ENCODE results near the gene MPPED1.

Gene MPPED1

DNA sequence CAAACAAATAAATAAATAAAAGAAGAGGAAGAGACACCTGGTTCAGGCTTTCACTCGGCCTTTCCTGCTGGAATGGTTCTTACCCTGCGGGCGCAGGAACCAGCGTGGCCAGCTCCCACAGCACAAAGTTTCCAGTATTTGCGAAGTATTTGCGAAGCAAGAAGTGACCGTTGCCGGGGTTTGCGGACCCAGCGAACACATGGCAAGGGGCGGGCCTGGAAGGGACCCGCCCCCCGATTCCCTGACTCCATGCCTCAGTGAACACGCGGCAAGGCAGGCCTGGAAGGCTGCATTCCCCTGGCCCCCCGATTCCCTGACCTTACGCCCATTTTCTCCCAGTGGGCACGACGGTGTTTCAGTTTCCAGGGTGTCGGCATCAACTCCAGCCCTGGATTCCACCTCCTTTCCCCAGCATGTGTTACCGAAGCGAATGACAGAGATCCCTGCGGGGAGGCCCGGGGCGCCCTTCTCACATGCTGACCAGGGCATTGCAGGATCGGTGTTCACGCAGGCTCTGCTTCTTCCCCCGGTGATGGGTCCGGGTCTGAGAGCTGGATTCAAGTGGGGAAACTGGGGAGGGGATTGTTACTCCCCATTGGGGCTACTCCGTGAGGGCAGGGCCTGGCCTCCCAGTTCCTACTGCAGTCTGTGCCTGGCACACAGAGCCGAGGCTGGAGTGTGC lies 102.8 kb downstream of the MPPED1 start:
- no peak for DNase-seq (ENCODE audit: low read depth in 1 of 2, low spot score in 1 of 2)

DNA sequence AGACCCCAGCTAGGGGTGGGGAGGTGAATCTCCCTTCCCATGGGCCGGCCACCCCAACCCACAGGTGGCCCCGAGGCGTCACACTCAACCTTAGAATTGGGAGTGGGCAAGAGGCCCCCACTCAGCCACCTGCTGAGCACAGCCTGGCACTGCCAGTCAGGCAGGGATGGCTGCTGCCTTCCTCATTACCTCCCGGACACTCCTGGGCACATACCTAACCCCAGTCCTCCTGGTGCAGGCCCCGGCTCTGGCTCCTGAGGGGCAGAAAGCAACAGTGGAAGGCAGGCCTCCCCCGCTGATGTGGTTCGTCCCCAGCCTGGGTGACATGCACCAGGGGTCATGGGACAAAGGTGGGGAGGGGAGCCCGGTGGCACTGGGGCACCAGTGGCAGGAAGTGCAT lies 103.6 kb downstream of the MPPED1 start:
- no peak for DNase-seq (ENCODE audit: low read depth in 1 of 2, low spot score in 1 of 2)

DNA sequence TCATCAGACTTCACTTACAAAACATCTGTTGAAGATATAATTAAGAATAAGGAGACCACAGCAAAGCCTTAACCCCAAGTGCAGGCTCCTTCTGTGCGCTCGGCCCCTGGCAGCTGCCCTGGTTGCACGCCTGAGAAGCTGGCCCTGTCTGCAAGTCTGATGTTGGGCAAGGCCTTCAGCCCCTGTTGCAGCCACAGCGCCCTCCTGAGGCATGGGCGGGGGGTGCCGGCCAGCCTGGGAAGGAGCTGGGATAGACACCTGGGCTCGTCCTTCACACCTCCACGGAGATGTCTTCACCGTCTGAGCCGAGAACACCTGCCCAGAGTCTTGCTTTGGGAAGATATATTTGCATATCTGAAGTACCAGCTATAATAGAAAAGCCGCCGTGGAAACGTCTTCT lies 104.1 kb downstream of the MPPED1 start:
- DNase-seq (ENCODE audit: low read depth in 1 of 2, low spot score in 1 of 2), result no peak

DNA sequence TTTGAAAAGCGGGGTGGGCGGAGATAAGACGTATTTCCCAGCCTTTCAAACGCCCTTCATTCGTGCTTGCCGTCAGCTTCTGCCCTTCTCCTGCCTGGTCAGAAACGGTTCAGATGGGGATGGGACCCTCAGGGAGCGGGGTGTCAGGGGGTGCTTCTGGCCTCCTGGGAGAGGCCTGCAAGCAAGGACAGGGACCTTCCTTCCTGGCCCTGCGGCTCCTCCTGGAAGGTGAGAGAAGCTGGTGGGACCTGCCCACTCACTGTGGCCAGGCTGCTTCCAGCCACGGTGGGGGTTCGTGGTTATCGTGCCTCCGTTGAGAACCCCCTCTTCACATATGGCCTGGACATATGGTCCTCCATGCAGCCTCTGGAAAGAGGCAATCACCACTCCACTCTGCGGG lies 104.6 kb downstream of the MPPED1 start:
- no peak for DNase-seq (ENCODE audit: low read depth in 1 of 2, low spot score in 1 of 2)

DNA sequence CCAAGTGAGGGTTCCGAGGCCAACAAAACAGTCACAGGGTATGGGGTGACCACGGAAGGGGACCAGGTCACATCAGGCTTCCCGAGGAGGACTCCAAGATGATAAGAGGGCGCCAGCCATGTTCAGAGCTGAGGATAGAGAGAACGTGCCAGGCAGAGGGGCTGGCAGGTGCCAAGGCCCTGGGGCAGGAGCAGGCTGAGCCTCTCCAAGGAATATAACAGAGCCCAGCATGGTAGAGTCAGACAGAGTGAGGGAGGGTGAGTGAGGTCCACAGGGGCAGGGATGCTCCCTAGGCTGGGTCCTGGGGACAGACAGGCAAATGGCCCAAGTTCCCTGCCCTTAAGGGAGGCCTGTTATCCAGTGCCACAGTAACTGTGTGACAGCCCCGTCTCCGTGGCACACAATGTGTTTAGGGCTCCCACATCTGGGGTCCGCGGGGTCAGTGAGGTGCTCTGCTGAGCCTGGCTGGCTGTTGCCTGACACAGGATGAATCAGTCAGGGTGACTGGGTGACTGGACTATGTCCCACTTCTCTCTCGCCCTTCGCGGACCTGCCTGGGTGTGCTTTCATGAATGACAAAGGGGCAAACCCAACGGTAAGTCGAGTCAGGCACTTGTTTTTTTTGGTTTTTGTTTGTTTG lies 105.3 kb downstream of the MPPED1 start:
- DNase-seq (ENCODE audit: low read depth in 1 of 2, low spot score in 1 of 2), result no peak

DNA sequence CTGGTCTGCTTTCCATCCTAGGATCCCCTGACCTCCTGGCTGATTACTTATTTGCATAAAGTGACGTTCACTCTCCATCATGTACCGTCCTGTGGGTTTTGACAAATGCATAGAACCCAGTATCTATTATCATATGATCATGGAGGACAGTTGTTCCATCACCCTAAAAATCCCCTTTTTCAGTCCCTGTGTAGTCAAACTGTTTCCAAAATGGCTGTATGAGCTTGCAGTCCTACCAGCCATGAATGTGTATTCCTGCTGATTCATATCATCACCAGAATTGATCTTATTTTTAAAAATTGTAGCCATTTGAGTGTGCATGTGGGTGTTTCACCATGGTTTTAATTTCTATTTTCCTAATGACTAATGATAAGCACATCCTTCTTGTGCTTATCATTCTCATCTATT lies 108.8 kb downstream of the MPPED1 start:
- no peak for DNase-seq (ENCODE audit: low read depth in 1 of 2, low spot score in 1 of 2)

DNA sequence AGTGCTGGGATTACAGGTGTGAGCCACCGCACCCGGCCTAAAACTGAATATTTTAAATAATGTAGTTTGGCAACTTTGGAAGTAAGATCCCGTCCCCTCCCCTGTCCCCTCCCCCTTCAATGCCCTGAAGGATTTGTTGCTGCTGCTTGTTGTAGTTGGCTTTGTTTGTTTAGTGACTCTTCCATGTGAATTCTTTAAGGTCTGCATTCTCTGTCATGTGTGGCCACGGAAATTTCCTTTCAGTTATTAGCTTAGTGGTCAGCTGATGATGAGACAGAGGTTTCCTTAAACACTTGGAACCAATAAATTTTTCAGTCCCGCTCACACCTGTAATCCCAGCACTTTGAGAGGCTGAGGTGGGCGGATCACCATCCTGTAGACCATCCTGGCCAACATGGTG lies 109.9 kb downstream of the MPPED1 start:
- DNase-seq (ENCODE audit: low read depth in 1 of 2, low spot score in 1 of 2), result no peak

DNA sequence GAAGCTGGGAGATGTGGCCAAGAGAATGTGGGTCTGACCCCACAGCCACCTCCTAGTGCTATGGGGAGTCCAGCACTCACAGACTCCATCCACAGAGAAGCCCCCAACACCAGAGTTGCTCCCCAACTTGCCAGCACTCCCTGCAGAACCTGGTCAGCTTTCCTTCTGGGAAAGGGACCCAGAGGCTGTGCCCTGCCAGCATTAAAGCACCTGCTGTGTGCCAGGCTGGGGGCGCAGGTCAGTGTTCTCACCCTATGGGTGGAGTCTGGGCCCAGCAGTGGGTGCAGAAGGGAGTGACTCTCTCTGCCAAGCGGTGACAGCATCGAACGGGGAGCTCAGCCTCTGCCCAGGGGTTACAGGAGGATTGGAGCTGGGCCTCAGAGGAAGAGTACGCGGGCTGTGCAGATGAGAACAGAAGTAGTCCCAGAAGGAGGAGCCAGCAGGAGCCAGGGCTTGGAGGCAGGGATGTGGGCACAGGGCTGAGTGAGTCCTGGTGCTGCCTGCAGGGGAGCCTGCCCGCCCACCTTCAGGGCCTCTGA lies 114.4 kb downstream of the MPPED1 start:
- DNase-seq (ENCODE audit: low read depth in 1 of 2, low spot score in 1 of 2), result no peak

DNA sequence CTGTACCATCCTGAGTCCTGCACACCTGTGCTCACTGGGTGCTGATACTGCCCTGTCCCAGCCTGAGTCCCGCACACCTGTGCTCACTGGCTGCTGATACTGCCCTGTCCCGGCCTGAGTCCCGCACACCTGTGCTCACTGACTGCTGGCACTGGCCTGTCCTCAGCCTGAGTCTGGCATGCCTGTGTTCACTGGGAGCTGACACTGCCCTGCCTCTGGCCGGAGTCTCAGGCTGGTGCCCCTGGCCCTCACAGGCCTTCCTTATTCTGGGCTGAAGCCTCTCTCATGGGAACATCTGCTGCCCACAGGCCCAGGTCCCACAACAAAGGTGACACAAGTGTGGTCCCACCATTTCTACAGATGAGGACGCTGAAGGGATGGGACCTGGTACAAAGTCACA lies 115.1 kb downstream of the MPPED1 start:
- DNase-seq (ENCODE audit: low read depth in 1 of 2, low spot score in 1 of 2), result no peak

DNA sequence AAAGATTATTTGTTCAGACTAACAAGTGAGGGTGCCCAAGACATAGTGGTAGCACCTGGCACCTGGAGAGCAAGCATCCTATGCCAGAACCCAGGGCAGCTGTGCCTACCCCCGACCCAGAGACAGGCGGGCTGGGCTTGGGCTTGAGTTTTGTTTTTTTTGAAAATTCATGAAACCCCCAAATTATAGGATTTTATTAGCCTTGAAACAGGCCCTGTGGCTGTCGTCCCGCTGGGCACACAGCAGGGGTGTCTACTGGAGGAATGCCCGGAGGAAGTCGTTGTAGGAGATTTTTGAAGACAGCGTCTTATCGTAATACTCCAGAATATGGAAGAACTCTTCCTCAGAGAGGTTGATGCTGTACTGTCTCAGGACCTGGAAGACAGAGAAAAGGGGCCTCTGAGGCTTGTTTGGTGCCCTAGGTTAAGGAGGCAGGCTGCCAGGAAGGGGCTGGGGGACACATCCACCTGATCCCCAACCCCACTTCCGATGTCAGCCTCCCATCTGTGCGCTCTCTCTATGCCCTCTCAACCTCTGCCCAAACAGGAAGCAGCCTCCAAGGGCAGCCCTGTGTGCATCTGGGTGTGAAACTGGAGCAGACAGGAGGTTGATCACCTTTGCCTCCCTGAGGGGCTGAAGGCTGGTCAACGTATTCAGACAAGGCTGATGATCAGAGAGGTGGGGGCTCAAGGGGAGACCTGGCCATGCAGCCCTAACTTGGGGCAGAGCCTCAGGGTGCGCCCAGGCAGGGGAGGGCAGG lies 117.0 kb downstream of the MPPED1 start:
- DNase-seq (ENCODE audit: low read depth in 1 of 2, low spot score in 1 of 2), result no peak

DNA sequence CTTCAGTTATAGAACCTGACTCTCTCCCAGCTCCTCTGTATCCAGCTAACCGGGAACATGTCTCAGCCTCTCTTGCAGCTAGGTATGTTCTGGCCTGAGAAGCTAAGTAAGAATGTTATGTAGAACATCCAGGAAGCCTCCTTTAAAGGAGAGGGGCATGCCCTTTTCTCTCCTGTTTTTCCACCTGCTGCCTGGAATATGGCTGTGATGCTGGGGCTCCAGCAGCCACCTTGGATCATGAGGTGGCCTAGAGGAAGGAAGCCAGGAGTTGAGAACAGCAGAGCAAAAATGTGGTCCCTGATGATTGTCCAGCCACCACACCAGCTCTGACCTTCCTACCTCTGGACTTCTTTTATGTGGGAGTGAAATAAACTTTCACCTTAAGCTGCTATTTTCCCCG lies 117.6 kb downstream of the MPPED1 start:
- no peak for DNase-seq (ENCODE audit: low read depth in 1 of 2, low spot score in 1 of 2)

DNA sequence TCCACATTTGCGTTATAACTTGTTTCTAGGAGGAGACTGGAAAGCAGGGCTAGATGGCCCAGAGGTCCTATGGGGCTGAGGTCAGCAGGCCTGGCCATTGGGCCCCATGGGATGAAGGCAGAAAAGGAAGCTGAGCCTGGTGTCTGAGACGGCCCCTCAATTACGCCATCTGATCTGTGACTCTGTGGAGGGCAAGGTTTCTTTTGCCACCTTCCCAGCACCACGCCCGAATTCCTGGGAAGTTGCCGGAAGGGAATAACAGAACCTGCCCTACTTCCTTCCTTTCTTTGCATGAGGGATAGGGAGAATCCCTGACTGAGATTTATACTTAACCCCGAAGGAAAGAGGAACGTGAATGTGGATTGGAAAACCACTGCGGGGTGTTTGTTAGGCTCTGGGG lies 118.1 kb downstream of the MPPED1 start:
- no peak for DNase-seq (ENCODE audit: low read depth in 1 of 2, low spot score in 1 of 2)

DNA sequence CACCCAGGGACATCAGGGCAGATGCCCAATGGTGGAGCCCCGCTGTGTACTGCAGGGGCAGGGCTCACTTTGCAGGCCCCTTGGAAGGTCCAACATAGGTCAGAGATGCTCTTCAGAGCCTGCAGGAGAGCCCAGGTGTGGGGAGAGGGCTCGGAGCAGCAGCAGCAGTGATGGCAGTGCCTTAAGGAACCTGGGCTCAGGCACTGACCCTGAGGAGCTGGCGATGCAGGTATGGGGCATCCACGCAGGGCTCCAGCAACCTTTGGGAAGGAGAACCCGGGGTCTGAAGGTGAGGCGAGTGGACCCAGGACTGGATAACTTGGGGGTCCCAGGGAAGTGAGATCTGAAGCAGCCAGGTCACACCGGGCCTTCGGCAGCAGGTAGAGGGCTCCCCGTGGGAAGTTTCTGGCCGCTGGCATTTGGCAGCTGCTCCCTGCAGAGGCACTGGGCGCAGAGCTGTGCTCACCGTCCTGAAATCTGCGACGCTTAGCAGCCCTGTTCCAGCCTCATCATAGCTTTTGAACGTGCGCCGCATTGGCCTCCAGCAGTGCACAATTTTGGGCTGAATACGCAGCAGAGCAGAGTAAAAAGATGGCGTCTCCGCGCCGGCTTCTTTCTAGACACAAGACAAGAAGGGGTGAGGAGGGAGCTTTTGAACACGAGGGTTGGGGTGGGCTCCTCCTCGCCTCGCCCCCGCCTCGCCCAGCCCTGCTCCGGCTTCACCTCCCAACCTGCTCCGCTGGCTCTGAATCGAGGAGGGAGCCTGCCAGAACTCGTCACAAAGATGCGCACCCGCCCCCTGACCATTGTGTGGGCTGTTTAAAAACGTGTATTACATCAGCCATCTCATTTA lies 118.8 kb downstream of the MPPED1 start:
- no peak for DNase-seq (ENCODE audit: low read depth in 1 of 2, low spot score in 1 of 2)

DNA sequence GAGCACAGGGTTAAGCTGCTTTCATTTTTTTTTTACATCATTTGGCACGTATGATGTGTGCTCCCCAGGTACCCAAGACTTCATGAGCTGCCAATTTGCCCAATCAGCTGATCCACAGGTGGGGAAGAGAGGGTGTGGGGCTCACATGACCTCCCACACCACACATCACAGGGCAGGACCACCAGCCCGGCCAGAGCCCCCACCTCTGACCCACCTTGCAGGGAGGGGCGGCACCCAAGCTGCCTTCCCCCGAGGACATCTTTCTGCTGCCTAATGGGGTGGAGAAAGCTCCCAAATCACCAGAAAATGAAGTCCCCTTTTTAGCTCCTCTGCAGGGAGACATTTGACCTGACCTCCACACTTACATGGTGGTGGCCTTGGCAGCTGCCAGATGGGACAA lies 119.8 kb downstream of the MPPED1 start:
- no peak for DNase-seq (ENCODE audit: low read depth in 1 of 2, low spot score in 1 of 2)

DNA sequence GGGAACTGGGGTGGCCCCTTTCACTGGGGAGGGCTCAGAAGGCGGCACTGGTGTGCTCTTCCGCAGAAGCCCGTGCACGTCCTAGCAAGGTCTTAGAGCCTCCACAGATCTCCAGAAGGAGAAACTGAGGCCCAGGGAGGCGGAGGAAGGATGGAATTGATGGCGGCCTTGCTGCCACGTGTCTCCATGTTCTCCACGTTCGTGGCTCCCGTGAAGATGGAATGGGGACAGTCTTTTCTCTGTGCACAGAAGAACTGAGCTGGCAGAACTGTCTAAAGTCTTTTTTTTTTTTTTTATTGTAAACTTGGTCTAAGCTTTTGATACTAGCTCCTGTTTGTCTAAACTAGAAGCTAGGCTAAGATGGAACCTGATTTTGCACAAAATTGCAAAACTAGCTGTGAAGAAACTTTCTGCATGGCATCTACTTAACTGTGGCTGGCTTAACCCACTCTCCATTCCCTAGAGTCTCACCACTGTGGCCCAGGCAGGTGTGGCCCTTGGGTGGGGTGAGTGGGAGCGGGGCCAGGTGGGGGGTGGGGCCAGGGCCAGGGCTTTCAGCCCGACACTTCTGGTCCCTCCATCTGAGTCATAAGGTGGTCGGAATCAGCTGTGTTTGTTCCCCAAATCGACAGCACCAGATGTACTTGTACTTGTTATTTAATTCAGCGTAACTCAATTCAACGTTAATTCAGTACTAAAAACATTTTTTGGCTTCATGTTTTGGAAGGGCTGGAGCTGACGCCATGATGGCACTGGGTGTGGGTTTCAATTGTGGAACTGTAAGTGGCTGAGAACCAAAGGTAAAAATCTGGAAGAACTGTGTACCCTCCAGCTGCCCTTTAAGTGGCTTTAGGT lies 120.7 kb downstream of the MPPED1 start:
- DNase-seq (ENCODE audit: low read depth in 1 of 2, low spot score in 1 of 2), result no peak

DNA sequence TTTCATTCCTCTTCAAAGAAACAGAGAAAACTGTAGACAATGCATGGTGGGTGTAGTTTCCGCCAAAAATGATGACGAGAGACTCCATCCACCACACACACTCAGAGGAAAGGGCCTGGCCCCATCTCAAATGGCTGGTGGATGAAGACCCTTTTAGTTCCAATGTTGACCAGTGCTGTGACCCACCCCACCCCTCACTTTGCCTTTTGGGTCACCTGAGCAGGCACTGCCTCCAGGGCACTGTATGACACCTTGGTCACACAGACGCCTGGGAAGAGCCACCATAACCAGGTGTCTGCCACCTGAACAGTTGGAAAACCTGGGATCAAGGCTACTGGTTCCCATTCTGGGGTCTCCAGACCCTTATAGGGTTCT lies 121.3 kb downstream of the MPPED1 start:
- no peak for DNase-seq (ENCODE audit: low read depth in 1 of 2, low spot score in 1 of 2)

DNA sequence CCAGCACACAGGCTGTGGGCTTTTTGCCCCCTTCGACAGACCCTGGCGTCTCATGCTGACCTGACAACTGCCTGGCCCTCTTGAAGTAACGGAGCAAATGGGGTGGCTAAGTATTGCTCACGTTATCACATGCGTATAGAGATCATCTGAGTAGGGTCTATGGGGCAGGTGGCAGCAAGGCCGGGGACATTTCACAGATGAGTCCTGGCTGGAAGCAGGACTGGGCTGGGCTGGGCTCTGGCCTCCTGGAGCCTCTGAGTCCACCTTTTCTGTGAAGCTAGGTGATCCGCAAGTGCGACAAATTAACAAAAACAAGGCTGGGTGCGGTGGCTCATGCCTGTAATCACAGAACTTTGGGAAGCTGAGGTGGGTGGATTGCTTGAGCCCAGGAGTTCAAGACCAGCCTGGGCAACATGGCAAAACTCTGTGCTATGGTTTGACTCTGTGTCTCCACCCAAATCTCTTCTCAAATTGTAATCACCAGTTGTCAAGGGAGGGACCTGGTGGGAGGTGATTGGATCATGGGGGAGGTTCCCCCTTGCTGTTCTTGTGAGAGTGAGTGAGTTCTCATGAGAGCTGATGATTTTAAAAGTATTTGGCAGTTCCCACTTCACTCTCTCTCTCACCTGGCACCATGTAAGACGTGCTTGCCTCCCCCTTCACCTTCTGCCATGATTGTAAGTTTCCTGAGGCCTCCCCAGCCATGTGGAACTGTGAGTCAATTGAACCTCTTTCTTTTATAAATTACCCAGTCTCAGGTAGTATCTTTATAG lies 122.0 kb downstream of the MPPED1 start:
- no peak for DNase-seq (ENCODE audit: low read depth in 1 of 2, low spot score in 1 of 2)

DNA sequence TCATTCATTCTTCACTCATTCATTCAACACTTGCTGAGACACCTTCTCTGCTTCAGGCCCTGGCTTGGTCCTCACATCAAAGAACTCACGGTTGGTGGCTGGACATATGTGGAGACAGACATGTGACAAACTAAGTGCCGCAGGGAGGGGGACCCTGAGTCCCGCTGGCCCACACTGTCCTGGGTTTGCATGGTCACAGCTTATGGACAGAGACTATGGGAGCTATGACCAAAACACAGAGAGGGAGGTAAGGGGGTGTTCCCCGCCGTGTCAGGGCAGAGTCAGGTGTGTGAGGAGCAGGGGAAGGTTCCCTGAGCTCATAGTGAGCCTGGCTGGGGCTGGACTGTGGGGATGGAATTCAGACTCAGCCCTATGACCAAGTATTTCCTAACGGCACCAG lies 123.1 kb downstream of the MPPED1 start:
- DNase-seq (ENCODE audit: low read depth in 1 of 2, low spot score in 1 of 2), result no peak

DNA sequence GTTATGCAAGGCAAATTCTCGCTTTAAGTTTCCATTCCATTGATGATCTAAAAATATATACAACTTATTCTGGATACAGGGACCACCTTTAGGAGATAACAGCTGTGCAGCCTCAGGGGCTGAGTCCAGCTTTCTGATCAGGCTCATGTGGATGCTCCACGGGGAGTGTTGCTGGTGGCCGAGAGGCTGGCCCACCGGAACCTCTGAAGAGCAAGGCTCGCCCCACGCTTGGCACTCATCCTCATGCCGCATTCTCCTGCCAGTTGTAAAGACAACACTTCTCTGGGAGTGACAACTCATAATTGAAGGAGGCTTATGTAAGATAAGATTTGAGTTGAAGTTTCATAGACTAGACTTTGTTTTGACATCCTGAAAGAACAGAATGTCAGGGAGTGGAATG lies 123.5 kb downstream of the MPPED1 start:
- no peak for DNase-seq (ENCODE audit: low read depth in 1 of 2, low spot score in 1 of 2)

DNA sequence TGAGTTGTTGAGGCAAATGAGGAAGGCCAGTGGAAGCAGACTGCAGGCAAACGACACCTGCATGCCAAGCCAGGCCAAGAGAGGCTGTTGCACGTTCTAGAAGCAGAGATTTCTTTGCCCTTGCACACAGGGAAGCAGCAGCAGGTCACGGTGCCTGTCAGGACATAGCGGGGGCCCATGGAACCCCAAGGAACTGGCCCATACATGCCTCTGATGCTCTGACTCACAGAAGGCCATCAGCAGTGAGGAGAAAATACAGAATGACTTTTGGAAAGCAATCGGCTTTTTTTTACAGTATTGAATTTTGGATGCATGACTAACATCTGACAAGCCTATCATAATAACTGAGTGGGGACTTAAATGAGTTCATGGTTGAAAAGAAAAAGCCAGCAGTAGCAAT lies 123.9 kb downstream of the MPPED1 start:
- no peak for DNase-seq (ENCODE audit: low read depth in 1 of 2, low spot score in 1 of 2)

Measured in activated T-helper 1 cell treated with anti-CD3 and anti-CD28 coated beads, Interleukin-2, amount 50 U/mL, for 16 hours (primary cell).